ENCODE data around the gene CNTN5.
"Not testable (repeated sequence)": the region's sequence is repeated elsewhere in the genome, so short reads cannot be mapped to it uniquely, and the experiment has no call there.

CNTN5 gene

DNA sequence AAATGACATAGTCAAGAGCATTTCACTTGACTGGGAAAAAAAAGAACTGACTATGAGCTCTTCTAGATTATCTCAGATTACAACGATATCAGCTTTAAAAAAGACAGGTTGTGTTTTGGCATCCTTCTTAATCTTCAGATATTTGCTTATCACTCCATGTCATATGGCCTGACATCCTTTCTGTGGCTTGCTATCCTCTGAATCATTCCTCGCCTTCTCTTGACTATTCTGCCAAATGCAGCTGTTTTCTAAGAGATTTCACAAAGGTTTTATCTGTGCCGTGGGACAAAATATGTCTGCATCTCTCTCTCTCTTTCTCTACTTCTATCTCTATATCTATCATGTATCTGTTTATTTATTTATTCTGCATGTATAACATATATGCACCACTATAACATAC lies 746.1 kb downstream of the CNTN5 start:
- DNase-seq (ENCODE audit: low spot score), result no peak

- no peak for DNase-seq (ENCODE audit: low spot score)
Observed at GRCh38 chr11:99773646-99774045, 752.9 kb downstream of the CNTN5 start.

GRCh38 chr11:99781074-99781473 lies 760.3 kb downstream of the CNTN5 start:
- no peak for DNase-seq (ENCODE audit: low spot score)

DNA sequence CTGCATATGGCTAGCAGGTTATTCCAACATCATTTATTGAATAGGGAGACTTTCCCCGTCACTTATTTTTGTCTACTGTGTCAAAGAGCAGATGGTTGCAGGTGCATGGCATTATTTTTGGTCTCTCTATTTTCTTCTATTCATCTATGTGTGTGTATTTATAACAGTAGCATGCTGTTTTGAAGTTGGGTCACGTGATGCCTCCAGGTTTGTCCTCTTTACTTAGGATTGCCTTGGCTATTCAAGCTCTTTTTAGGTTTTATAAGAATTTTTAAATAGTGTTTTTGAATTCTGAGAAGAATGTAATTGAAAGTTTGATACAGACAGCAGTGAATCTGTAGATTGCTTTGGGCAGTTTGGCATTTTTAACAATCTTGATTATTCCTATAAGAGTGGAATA lies 770.6 kb downstream of the CNTN5 start:
- DNase-seq (ENCODE audit: low spot score), result no peak

GRCh38 chr11:99795999-99796398 lies 775.2 kb downstream of the CNTN5 start:
- DNase-seq (ENCODE audit: low spot score), result no peak

DNA sequence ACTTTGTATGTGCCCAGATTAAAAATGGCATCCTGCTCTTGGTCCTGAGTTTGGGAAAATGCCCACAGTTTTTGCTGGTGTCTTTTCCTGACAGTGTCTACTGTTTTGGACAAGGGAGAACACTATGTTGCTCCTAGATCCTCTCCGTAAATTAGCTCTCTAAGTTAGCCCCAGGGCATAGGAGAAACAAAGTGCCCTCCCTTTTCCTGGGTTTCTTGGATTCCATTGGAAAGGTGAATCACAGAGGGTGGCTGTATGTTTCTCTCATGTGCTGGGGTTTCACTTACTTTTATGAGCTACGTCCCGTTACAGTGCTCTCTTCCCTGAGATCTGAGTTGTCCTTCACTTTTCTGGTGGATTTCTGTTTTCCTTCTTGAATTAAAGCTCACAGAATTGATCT lies 782.8 kb downstream of the CNTN5 start:
- DNase-seq (ENCODE audit: low spot score), result no peak

DNA sequence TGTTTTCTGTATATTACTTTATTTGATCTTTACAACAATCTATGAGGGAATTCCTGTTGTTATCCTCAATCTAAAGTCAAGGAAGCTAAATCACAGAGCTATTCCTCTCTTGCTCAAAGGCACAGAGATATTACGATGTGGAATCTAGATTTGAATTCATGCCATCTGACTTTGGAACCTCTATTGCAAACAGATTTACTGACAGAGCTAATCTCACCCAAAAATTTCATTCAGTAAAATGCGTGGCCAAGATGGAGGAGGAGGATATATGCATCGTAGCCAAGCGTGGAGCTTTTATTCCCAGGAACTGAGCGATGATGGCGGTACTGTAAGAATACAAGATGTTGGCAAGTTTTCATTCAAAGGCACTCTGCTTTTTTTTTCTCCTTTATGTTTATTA lies 791.8 kb downstream of the CNTN5 start:
- DNase-seq (ENCODE audit: low spot score), result no peak

DNA sequence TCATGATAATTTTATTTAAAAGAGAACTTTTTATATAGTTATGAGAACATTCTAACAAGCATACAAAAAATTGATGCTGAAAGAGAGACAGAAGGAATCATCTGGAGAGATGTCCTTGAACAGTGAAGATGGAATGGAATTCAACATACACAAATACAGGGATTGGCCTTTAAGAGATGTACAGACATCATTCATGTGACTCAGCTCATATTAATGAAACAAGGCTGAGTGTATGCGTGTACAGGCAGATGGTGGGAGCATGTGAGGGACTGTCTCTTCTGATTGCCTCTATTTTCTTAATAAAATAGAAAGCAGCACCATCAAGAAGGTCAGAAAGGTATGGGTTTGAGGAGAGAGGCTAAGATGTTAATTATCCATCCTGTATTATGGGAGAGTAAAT lies 793.3 kb downstream of the CNTN5 start:
- DNase-seq (ENCODE audit: low spot score), result no peak

GRCh38 chr11:99814738-99815137 lies 794.0 kb downstream of the CNTN5 start:
- no peak for DNase-seq (ENCODE audit: low spot score)

GRCh38 chr11:99818991-99819390 lies 798.2 kb downstream of the CNTN5 start:
- DNase-seq (ENCODE audit: low spot score), result no peak

DNA sequence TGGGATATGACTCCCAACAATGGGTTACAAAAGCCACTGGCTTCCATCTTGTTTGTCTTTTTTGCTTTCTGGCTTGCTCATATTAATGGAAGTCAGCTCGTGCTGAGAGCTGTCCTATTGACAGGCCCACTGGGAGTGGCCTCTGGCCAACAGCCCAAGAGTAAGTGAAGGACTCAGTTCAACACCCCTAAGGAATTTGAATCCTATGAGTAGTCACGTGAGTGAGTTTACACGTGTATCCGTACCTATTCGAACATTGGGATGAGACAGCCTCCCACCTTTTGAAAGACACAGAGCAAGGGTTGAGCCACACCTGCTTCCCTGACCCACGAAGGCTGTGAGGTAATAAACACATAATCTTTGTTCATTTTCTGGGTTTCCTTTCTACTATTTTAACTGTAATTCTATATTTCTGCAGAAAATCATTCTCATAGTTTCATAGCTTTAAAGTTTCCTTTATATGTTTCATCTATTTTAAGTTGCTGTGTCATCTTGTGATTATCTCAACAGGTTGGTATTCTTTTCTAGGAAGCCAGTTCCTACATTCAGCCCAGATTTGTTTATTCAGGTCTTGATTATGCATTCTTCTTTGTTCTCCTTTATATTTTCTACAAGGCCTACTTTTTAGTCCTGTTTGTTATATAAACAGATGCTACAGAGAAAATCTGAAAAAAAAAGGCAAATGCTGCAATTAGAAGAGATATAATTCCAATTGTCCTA lies 802.3 kb downstream of the CNTN5 start:
- no peak for DNase-seq (ENCODE audit: low spot score)

DNA sequence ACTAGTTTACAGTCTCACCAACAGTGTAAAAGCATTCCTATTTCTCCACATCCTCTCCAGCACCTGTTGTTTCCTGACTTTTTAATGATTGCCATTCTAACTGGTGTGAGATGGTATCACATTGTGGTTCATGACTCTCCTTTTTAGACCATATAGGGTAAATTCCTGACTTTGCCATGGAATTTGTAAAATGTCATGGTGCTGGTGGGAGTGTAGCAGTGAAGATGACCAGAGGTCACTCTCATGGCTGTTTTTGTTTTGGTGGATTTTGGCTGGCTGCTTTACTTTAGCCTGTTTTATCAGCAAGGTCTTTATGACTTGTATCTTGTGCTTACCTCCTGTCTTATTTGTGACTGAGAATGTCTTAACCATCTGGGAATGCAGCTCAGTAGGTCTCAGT lies 816.0 kb downstream of the CNTN5 start:
- not testable (repeated sequence) for DNase-seq (ENCODE audit: low spot score)

- no peak for DNase-seq (ENCODE audit: low spot score)
Observed at GRCh38 chr11:99841885-99842284, 821.1 kb downstream of the CNTN5 start.

DNA sequence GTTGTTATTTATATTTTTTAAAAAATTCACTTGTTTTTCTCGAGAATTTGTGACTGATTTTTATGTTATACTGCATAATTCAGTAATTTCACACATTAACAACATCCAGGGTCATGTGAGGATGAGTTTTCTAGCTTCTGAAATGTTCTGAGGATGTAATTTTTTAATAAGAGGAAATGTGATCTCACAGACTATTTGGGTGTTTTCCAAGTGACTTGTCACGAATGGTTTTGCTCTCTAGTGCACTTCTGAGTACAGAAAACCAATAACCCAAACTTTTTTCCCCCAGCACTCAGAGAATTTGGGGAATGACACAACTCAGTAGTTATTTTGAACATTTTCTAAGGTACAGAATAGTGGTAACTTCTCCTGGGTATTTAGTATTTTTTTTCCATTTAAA lies 845.2 kb downstream of the CNTN5 start:
- no peak for DNase-seq (ENCODE audit: low spot score)

DNA sequence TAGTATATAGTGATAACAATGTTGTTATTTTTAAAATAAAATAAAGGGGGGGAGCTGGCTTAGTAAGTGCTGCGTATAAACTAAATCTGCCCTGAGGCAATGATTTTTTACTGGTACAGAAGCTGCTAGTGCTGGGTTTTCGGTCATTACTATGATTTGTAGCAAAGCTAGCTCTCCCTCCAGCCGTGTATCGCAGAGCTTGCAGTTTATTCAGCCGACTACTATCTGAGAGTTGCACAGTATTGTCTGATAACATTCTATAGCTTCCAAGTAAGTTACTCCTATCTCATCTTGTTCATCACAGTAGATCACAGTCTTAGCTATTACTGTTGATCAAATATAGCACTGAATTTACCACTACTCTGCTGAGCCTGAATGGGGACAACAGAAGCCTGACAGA lies 860.9 kb downstream of the CNTN5 start:
- DNase-seq (ENCODE audit: low spot score), result no peak

- no peak for DNase-seq (ENCODE audit: low spot score)
Observed at GRCh38 chr11:99884750-99885149, 864.0 kb downstream of the CNTN5 start.

- no peak for DNase-seq (ENCODE audit: low spot score)
Observed at GRCh38 chr11:99887481-99887880, 866.7 kb downstream of the CNTN5 start.

DNA sequence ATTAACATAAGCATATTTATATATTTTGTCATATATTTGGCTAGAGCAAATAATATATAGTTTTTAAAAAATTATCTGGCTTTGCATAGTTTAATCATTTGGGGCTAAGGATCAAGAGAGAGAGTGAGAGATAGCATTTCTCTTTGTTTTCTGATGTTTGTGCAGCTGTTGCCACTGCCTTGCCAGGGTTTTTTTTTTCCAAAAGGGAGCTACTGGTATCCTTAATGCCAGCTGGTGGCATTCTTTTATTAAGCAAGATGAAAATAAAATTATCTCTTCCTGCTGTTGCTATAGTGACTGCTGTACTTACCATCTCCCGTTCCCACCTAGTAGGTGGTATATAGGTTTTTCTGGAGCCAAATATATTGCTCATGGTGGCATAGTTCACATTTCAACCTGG lies 873.1 kb downstream of the CNTN5 start:
- DNase-seq (ENCODE audit: low spot score), result no peak

- no peak for DNase-seq (ENCODE audit: low spot score)
Observed at GRCh38 chr11:99901175-99901574, 880.4 kb downstream of the CNTN5 start.

GRCh38 chr11:99911116-99911515 lies 890.4 kb downstream of the CNTN5 start:
- DNase-seq (ENCODE audit: low spot score), result no peak

- DNase-seq (ENCODE audit: low spot score), result no peak
Observed at GRCh38 chr11:99916078-99916477, 895.3 kb downstream of the CNTN5 start.

DNA sequence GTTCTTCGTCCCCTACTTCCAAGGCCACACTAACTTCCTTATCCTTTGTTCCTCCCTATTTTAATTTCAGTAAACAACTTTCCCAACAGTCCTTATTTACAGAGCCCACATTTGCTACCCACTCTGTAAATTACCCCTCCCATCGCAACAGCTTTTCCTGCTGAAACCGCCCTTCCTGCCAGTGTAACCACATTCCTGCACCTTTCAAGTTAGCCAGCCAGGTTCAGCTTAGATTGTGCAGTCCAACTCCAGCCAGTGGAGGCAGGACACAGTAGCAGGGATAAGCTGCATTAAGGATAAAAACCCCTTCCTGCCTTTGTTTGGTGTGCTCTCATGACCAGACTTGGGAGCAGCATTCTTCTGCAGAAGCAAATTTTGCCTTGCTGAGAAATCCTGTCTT lies 898.0 kb downstream of the CNTN5 start:
- no peak for DNase-seq (ENCODE audit: low spot score)

DNA sequence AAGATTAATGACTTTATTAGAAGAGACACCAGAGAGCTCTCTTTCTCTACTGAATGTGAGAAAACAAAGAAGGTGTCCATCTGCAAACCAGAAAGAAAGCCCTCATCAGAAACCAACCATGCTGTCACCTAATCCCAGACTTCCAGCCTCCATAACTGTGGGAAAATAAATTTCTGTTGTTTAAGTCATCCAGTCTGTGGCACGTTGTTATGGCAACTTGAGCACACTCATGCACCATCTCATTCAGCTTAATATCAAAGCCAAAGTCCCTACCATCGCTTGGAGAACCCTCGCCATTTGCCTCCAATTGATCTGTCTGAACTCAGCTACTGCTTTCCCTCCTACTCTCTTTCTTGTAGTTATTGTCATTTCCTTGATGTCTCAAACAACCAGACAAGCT lies 900.2 kb downstream of the CNTN5 start:
- DNase-seq (ENCODE audit: low spot score), result no peak

GRCh38 chr11:99925968-99926367 lies 905.2 kb downstream of the CNTN5 start:
- no peak for DNase-seq (ENCODE audit: low spot score)

DNA sequence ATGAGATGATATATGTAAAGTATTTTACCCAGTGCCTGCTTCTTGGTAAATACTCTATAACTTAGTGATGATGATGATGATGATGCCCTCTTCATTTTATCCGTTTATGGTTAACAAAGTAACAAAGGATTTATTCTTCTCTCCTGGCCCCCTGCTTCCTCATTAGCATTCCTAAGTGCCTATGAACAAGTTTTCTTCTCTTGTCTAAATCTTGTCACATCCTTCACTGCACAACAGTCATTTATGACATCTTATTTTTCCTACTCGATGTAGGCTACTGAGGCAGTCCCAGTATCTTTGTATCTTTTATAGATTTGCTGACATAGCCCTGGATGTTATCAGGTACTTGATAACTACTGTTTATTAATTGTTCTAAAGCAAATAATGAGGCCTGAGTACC lies 911.9 kb downstream of the CNTN5 start:
- DNase-seq (ENCODE audit: low spot score), result no peak

All from AG08396 (cell line).